AG10803 (cell line): ENCODE results near the gene CCRL2.

Experiments
- DNase-seq: peaks from one replicate; pipeline ENCODE4 v3.0.0; 2010; ENCODE audit warnings: low read depth
- H3K4me3 ChIP-seq: 2 replicates; pipeline ENCODE4 v1.5.1; 2011; ENCODE audit warnings: mild to moderate bottlenecking, low read length, control low read depth
- CTCF ChIP-seq: conservative IDR thresholded peaks from 2 replicates; pipeline ENCODE4 v1.5.1; 2011; ENCODE audit warnings: mild to moderate bottlenecking, low read length, control low read depth, inconsistent platforms

The CCRL2 gene

DNA sequence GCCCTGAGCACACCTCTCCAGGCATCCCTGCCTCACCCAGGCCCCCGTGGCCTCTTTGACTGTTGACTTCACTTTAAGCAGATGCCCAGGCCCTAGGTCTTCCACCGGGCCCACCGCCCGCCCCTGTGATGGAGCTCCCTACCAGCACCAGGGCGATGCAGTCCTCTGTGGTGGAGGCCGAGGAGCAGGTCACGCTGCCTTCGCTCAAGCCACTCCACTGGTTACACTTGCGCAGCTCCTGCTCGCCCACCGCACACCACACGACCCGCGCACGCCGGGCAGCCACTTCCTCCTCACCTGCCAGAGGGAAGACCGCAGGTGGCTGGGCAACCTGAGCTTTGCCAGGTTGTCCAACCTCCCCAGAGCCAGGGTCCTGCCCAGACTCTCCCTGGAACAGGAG lies 41.7 kb downstream of the CCRL2 start:
- no peak for TF ChIP-seq CTCF
- no peak overlapping the region for H3K4me3 ChIP-seq
- no peak for DNase-seq

- peak; percentile 69 for TF ChIP-seq CTCF
- H3K4me3 ChIP-seq = no peak overlapping the region
- DNase-seq = peak; percentile 9
Observed at GRCh38 chr3:46449755-46450552, 42.9 kb downstream of the CCRL2 start.

DNA sequence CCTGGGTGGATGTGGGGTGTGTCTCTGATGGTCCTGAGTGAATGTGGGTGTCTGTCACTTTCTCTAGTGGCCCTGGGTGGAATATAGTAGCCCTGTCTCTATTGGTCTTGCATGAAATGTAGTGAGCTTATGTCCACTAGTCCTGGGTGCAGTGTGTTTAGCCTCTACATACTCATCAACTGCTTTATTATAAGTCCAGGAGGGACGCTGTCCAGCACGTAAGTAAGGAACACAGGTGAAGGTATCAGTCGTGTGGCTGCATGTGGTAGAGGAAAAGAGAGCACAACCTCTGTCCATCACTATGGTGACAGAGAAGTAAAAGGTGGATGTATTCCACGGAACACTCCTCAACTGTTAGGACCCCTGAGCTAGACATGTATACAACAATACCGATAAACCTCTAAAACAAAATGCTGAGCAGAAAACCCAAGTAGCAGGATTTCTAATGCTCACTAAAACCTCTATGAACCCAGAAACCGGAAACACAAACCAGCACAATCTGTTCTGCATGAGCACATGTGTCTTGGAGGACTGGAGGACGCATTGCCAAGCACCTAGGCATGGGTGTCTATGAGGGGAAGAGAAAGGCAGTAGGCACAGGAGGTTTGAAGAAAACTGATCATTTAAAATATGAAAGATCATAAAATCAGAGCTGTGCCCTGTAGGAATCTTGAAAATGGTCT lies 46.6 kb downstream of the CCRL2 start:
- no peak overlapping the region for H3K4me3 ChIP-seq
- no peak for DNase-seq
- TF ChIP-seq CTCF = no peak

GRCh38 chr3:46454209-46454595 lies 47.1 kb downstream of the CCRL2 start:
- DNase-seq = no peak
- no peak overlapping the region for H3K4me3 ChIP-seq
- no peak for TF ChIP-seq CTCF

DNA sequence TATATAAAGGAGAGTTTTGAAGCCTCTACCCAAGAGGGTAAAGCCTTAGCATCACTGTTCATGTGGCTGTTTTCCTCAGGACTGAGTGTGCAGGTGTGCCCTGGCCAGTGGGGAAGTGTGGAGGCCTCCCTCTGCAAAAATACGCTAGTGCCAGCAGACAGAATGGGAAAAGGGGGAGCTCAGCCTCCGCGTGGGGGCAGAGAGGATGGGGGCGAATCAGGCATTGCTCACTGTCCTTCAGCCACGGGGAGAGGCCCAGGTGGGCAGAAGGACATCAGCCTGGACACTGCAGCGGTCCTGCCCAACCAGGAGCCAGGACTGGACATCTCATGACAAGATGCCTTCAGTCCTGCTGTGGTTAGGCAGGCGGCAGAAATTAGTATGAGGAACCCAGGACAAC lies 47.5 kb downstream of the CCRL2 start:
- H3K4me3 ChIP-seq = no peak overlapping the region
- no peak for TF ChIP-seq CTCF
- no peak for DNase-seq

DNA sequence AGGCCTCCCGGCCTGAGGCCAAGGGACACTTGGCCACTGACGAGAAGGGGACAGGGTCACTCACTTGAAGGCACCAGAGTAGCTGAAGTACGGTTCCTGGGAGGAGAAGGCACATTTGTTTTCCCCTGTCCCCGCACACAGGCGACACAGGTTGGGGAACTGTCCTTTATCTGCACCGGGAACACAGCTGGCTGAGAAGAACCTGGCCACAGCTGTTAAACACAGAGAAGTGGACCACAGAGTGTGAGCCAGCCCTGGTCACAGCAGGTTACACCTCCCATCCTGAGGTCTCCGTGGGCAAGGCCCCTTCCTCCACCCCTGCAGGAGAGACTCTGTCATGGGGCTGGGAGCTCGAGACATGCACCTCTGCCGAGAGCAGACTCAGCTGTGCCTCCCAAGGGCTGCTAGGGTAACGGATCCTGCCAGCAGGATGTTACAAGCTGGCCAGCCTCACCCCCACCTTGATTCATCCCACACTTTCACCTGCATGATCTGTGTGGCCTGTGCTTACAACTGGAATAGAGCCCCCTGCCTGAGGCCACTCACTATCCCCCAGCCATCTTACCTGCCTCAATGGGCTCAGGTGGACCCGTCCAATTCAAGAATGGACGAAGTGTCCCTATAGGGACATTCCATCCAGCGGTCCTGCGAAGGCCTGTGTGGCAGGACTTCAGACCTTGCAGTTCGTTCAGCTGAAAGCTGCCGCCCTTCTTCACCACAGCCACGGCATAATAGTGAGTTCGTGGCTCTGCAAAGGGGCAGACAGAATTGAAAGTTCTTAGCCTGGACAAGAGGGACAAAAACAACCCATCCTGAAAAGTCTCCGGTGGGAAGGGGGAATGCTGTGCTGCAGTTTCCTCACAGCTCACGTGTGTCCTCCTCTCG lies 48.4 kb downstream of the CCRL2 start:
- no peak for DNase-seq
- H3K4me3 ChIP-seq = no peak overlapping the region
- no peak for TF ChIP-seq CTCF
